SK-N-SH (cell line): ENCODE measurements around the gene MMP21. TPM values are rescaled to one million over a fixed set of nuclear protein-coding genes. Genes with fewer than 3 reads are reported as not detected.

Source experiments
- CTCF ChIA-PET: fragments of 300-600, 350-600 bp; formaldehyde crosslinking; extraction: SDS; loops from one replicate; lab custom pipeline; 2021; lab: Yijun Ruan, JAX
- POLR2A ChIA-PET: fragments of 350-600 bp; sonication (Branson Sonifier 250); formaldehyde crosslinking; extraction: SDS; loops from one replicate; lab custom pipeline; 2020; ENCODE audit warnings: antibody characterized with exemption, inconsistent platforms; lab: Yijun Ruan, JAX
- DNase-seq: peaks from one replicate; pipeline ENCODE4 v3.0.0; 2012
- H2AFZ ChIP-seq: fragments of 200-600 bp; sonication (generic); 2 replicates; pipeline ENCODE4 v1.8.1; 2016; ENCODE audit warnings: antibody characterized with exemption, mild to moderate bottlenecking, low read depth
- H3F3A ChIP-seq: fragments of 200-600 bp; sonication (generic); replicated peaks from 2 replicates; pipeline ENCODE3; 2016; ENCODE audit warnings: antibody characterized with exemption, mild to moderate bottlenecking; ENCODE audit not compliant: insufficient read depth
- H3K27ac ChIP-seq, 2 experiments: fragments of 200-500 bp in 1 of 2; fragments of 200-600 bp in 1 of 2; sonication (Bioruptor generic) in 1 of 2; sonication (generic), shearing (Covaris generic) in 1 of 2; 2 replicates each; pipeline versions ENCODE4 v1.5.1 to v1.6.1; 2014 to 2016; ENCODE audit warnings: low read depth in 2 of 2, inconsistent platforms in 1 of 2, low read length in 1 of 2, mild to moderate bottlenecking in 1 of 2, mixed read lengths in 1 of 2
- H3K27me3 ChIP-seq: fragments of 200-600 bp; sonication (generic), shearing (Covaris generic); 2 replicates; pipeline ENCODE4 v1.6.1; 2016; ENCODE audit warnings: mixed run types; ENCODE audit not compliant: insufficient read depth
- H3K36me3 ChIP-seq, 2 experiments: fragments of 200-500 bp in 1 of 2; fragments of 200-600 bp in 1 of 2; sonication (Bioruptor generic) in 1 of 2; sonication (generic) in 1 of 2; replicated peaks in 1 of 2; 2 replicates each; pipeline versions ENCODE3 to v1.5.1; 2014 to 2016; ENCODE audit warnings: low read length in 1 of 2, mild to moderate bottlenecking in 1 of 2; ENCODE audit not compliant: insufficient read depth in 2 of 2, control insufficient read depth in 1 of 2
- H3K4me1 ChIP-seq, 2 experiments: fragments of 200-500 bp in 1 of 2; fragments of 200-600 bp in 1 of 2; sonication (Bioruptor generic) in 1 of 2; sonication (generic), shearing (Covaris generic) in 1 of 2; 2 replicates each; pipeline versions ENCODE4 v1.5.1 to v1.6.1; 2014 to 2016; ENCODE audit warnings: low read depth in 1 of 2, low read length in 1 of 2, mixed run types in 1 of 2; ENCODE audit not compliant: insufficient read depth in 2 of 2, control insufficient read depth in 1 of 2
- H3K4me2 ChIP-seq: fragments of 200-600 bp; sonication (generic), shearing (Covaris generic); 2 replicates; pipeline ENCODE4 v1.6.1; 2017; ENCODE audit warnings: mixed run types
- H3K4me3 ChIP-seq, 2 experiments: fragments of 200-500 bp in 1 of 2; fragments of 200-600 bp in 1 of 2; sonication (Bioruptor generic) in 1 of 2; sonication (generic), shearing (Covaris generic) in 1 of 2; 2 replicates each; pipeline versions ENCODE4 v1.5.1 to v1.8.1; 2014 to 2016; ENCODE audit warnings: low read depth in 2 of 2, inconsistent platforms in 1 of 2, low read length in 1 of 2, mild to moderate bottlenecking in 1 of 2, mixed read lengths in 1 of 2, moderate library complexity in 1 of 2
- H3K79me2 ChIP-seq: fragments of 200-600 bp; sonication (generic); 2 replicates; pipeline ENCODE4 v1.8.1; 2017; ENCODE audit warnings: mild to moderate bottlenecking; ENCODE audit not compliant: insufficient read depth
- H3K9ac ChIP-seq: fragments of 200-600 bp; sonication (generic); 2 replicates; pipeline ENCODE4 v1.6.1; 2017; ENCODE audit warnings: mixed run types
- H3K9me2 ChIP-seq: fragments of 200-600 bp; sonication (generic); 2 replicates; pipeline ENCODE4 v1.6.1; 2017; ENCODE audit warnings: mixed run types
- H3K9me3 ChIP-seq: fragments of 200-600 bp; sonication (generic); 2 replicates; pipeline ENCODE4 v1.6.1; 2017; ENCODE audit warnings: mixed run types, mild to moderate bottlenecking, moderate library complexity
- H4K20me1 ChIP-seq: fragments of 200-600 bp; sonication (generic); 2 replicates; pipeline ENCODE4 v1.6.1; 2017; ENCODE audit warnings: mild to moderate bottlenecking, mixed run types; ENCODE audit not compliant: insufficient read depth
- ELF1 ChIP-seq: IDR thresholded peaks from 2 replicates; pipeline ENCODE4 v1.4.0; 2012
- EP300 ChIP-seq, 2 experiments: IDR thresholded peaks; 2 replicates each; pipeline versions ENCODE4 v1.4.0 to v1.6.1; 2012; ENCODE audit warnings: borderline replicate concordance in 1 of 2, low read depth in 1 of 2, low read length in 1 of 2
- FOXM1 ChIP-seq: IDR thresholded peaks from 2 replicates; pipeline ENCODE4 v1.4.0; 2012; ENCODE audit warnings: low read depth, mild to moderate bottlenecking
- GATA2 ChIP-seq: sonication (generic); formaldehyde crosslinking; IDR thresholded peaks from 2 replicates; pipeline ENCODE4 v1.5.0; 2020; ENCODE audit warnings: mild to moderate bottlenecking, missing genetic modification reagents
- JUND ChIP-seq: IDR thresholded peaks from 2 replicates; pipeline ENCODE4 v1.4.0; 2012
- MAX ChIP-seq: IDR thresholded peaks from 2 replicates; pipeline ENCODE4 v1.4.0; 2012; ENCODE audit warnings: low read depth
- MEF2A ChIP-seq: IDR thresholded peaks from 2 replicates; pipeline ENCODE4 v1.4.0; 2012; ENCODE audit warnings: low read depth, borderline replicate concordance
- NFIC ChIP-seq: IDR thresholded peaks from 2 replicates; pipeline ENCODE4 v1.4.0; 2012; ENCODE audit warnings: borderline replicate concordance
- PBX3 ChIP-seq: IDR thresholded peaks from 2 replicates; pipeline ENCODE4; 2012
- POLR2AphosphoS5 ChIP-seq: IDR thresholded peaks from 2 replicates; pipeline ENCODE4 v1.6.1; 2012; ENCODE audit warnings: low read depth, low read length
- REST ChIP-seq: IDR thresholded peaks from 2 replicates; pipeline ENCODE4 v1.6.1; 2012; ENCODE audit warnings: mild to moderate bottlenecking, low read depth, low read length, moderate library complexity
- RFX5 ChIP-seq: IDR thresholded peaks from 2 replicates; pipeline ENCODE4 v1.6.1; 2012; ENCODE audit warnings: mild to moderate bottlenecking, improper control_type of control experiment, low read length
- SIN3A ChIP-seq: IDR thresholded peaks from 2 replicates; pipeline ENCODE4 v1.6.1; 2012; ENCODE audit warnings: low read depth, mild to moderate bottlenecking, low read length, moderate library complexity, borderline replicate concordance
- TAF1 ChIP-seq: IDR thresholded peaks from 2 replicates; pipeline ENCODE4 v1.6.1; 2012; ENCODE audit warnings: low read depth, mild to moderate bottlenecking, low read length, moderate library complexity, borderline replicate concordance
- TCF12 ChIP-seq: IDR thresholded peaks from 2 replicates; pipeline ENCODE4 v1.4.0; 2012
- YY1 ChIP-seq: IDR thresholded peaks from 2 replicates; pipeline ENCODE4 v1.4.0; 2012; ENCODE audit warnings: low read depth, mild to moderate bottlenecking
- ZBTB33 ChIP-seq: IDR thresholded peaks from 2 replicates; pipeline ENCODE4 v1.4.0; 2012; ENCODE audit warnings: low read depth, borderline replicate concordance
- WGBS: methylation state at CpG from one replicate; pipeline ENCODE4 v1.1.6; 2017; ENCODE audit warnings: low lambda C conversion rate; 5-methylcytosine and 5-hydroxymethylcytosine counted together
- polyA plus RNA-seq, 3 experiments: library from polyadenylated mRNA; depleted of rRNA; stranded (reverse); fragments of >200 nt; gene quantifications; 2 replicates each; pipeline ENCODE4 v1.2.3, GENCODE V29; 2012

MMP21 gene
- polyA plus RNA-seq, 1 of the 3 experiments (the other 2 are of a cell fraction), result 0.02 TPM

GRCh38 chr10:125797424-125797823 is 21.8 kb upstream of the MMP21 start:
- Histone ChIP-seq H3F3A (no peaks in the 10 kb centered on the region), H3K4me1 (no peaks in the 10 kb centered on the region), H3K36me3 (peaks cover 11 to 70% of the 10 kb centered on the region in 2 experiments), H3K4me2 (no peak overlapping the region), H3K9ac (no peak overlapping the region), H3K9me2 (no peaks in the 10 kb centered on the region), H3K9me3 (no peaks in the 10 kb centered on the region), H4K20me1 (no peaks in the 10 kb centered on the region), H3K27me3 (no peaks in the 10 kb centered on the region), H3K79me2 (no peaks in the 10 kb centered on the region), H3K27ac (no peak overlapping the region), H2AFZ (no peak overlapping the region), H3K4me3 (no peak overlapping the region)
- ChIA-PET POLR2A (no interaction called here), CTCF (interaction anchor here (1.0 kb wide), 1 partner anchor 29 kb away, joined by 3 read pairs; no protein-coding TSS in a partner anchor)
- 90% methylated on average over 8 of the region's 8 CpGs for WGBS
- TF ChIP-seq FOXM1, result no peak
- TF ChIP-seq POLR2AphosphoS5, result no peak
- TF ChIP-seq EP300 (IDR thresholded peaks at IDR 0.05; ENCODE audit: borderline replicate concordance in 1 of 2, low read depth in 1 of 2, low read length in 1 of 2), result no peak
- TF ChIP-seq PBX3, result no peak
- TF ChIP-seq REST, result no peak
- no peak for DNase-seq

- H3K4me3 ChIP-seq, result no peak overlapping the region
- H2AFZ ChIP-seq, result no peak overlapping the region
- no peak overlapping the region for H3K27ac ChIP-seq
- H3K4me1 ChIP-seq, result no peaks in the 10 kb centered on the region
- WGBS, result 81% methylated on average over 8 of the region's 8 CpGs
- POLR2A ChIA-PET, result no interaction called here
- no peaks in the 10 kb centered on the region for H4K20me1 ChIP-seq
- TF ChIP-seq MAX, result no peak
- no peak for TF ChIP-seq NFIC
- TF ChIP-seq RFX5, result no peak
- TF ChIP-seq ELF1, result no peak
- TF ChIP-seq JUND, result no peak
- TF ChIP-seq REST, result no peak
- no peak for TF ChIP-seq YY1
- no peak for TF ChIP-seq POLR2AphosphoS5
- TF ChIP-seq TCF12, result no peak
- TF ChIP-seq ZBTB33, result no peak
- no peak for TF ChIP-seq TAF1
- no peak for TF ChIP-seq GATA2
- TF ChIP-seq SIN3A, result no peak
- no peak for TF ChIP-seq MEF2A
- no peak for TF ChIP-seq EP300 (IDR thresholded peaks at IDR 0.05; ENCODE audit: borderline replicate concordance in 1 of 2, low read depth in 1 of 2, low read length in 1 of 2)
- no peaks in the 10 kb centered on the region for H3K79me2 ChIP-seq
- H3F3A ChIP-seq, result no peaks in the 10 kb centered on the region
- DNase-seq, result no peak
- H3K9me3 ChIP-seq, result no peaks in the 10 kb centered on the region
- no peaks in the 10 kb centered on the region for H3K9me2 ChIP-seq
- no peaks in the 10 kb centered on the region for H3K27me3 ChIP-seq
- peaks cover 10 to 70% of the 10 kb centered on the region in 2 experiments for H3K36me3 ChIP-seq
- H3K4me2 ChIP-seq, result no peak overlapping the region
- CTCF ChIA-PET, result no interaction called here
- H3K9ac ChIP-seq, result no peak overlapping the region
These were observed 20.1 kb upstream of the MMP21 start for GRCh38 chr10:125795637-125796190.
